HG02938 (cell line): ENCODE results near the gene CTXN1.
"Not testable (repeated sequence)": the region's sequence is repeated elsewhere in the genome, so short reads cannot be mapped to it uniquely, and the experiment has no call there.

Experiments used
- ATAC-seq: cut with Tn5 transposase; IDR thresholded peaks from one replicate; pipeline ENCODE4 v1.9.1; 2021; ENCODE audit warnings: mild to moderate bottlenecking, moderate library complexity; ENCODE audit not compliant: unreplicated experiment

The CTXN1 gene

DNA sequence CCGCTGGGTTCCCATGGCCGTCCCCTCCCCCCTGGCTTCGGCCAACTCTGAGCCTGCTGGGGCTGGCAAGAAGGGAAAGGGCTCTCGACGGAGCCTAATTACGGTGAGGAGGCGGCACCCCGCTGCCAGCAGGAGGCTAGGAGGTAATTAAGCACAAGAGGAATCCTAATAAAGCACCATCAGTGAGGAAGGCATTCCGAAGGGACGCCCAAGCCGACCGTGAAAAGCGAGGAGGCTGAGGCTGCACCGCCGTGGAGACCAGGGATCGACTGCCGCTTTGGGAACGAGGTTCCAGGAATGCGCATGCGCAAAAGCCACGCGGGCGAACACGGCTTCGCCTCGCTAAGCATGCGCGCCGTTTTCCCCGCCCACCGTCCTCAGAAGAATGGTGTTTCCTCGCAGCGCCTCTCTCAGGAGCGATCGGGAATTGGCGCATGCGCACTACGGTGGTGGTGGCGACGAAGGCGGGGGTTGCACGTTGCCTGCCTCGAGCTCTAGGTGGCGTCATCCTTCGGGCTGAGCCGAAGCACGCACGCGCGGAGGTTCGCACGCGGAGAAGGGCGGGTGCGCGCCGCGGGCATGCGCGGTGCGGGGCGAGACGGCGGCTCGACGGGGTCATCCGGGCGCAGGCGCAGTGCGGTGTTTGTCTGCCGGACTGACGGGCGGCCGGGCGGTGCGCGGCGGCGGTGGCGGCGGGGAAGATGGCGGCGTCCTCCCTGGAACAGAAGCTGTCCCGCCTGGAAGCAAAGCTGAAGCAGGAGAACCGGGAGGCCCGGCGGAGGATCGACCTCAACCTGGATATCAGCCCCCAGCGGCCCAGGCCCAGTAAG lies 22.5 kb downstream of the CTXN1 start, which contains the start of gene MAP2K7:
TSS of gene MAP2K7 (plus strand) at position 634 of the 830 bp plus-strand sequence. CDS start at position 702, 68 bp downstream.
- peak; percentile 87 for ATAC-seq

DNA sequence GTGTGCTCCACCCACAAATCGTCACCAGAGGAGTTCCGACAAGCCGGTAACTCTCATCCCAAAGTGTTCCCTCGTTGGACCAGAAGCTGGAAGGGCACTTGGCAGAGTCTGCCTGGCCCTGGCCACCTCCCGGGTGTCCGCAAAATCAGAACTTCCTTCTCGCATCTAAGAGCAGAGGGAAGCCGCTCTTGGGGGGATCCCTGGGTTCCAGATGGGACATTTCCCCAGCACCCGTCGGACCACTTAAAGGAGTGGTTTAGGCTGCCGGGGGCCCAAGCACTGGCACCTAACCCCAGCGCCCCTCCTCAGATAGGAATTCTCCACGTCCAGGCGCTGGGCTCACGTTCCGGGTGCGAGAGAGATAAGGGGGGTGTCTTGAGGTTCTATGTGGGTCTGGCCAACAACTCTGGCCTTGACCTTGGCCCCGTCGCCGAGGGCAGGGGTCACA lies 23.1 kb downstream of the CTXN1 start:
- no peak for ATAC-seq

- ATAC-seq = no peak
These were observed 24.6 kb downstream of the CTXN1 start for GRCh38 chr19:7901337-7901736.

GRCh38 chr19:7900931-7901330 lies 25.0 kb downstream of the CTXN1 start:
- ATAC-seq = no peak

DNA sequence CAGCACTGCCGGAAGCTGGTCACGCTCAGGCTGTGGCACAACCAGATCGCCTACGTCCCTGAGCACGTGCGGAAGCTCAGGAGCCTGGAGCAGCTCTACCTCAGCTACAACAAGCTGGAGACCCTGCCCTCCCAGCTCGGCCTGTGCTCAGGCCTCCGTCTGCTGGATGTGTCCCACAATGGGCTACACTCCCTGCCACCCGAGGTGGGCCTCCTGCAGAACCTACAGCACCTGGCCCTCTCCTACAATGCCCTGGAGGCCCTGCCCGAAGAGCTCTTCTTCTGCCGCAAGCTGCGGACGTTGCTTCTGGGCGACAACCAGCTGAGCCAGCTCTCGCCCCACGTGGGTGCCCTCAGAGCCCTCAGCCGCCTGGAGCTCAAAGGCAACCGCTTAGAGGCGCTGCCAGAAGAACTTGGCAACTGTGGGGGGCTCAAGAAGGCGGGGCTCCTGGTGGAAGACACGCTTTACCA lies 25.5 kb downstream of the CTXN1 start:
- no peak for ATAC-seq

DNA sequence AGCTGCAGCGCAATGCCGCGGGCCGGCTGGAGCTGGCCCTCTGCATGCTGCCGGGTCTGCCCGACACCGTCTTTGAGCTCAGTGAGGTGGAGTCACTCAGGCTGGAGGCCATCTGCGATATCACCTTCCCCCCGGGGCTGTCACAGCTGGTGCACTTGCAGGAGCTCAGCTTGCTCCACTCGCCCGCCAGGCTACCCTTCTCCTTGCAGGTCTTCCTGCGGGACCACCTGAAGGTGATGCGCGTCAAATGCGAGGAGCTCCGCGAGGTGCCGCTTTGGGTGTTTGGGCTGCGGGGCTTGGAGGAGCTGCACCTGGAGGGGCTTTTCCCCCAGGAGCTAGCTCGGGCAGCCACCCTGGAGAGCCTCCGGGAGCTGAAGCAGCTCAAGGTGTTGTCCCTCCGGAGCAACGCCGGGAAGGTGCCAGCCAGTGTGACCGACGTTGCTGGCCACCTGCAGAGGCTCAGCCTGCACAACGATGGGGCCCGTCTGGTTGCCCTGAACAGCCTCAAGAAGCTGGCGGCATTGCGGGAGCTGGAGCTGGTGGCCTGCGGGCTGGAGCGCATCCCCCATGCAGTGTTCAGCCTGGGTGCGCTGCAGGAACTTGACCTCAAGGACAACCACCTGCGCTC lies 26.1 kb downstream of the CTXN1 start:
- ATAC-seq = no peak

- no peak for ATAC-seq
These were observed 27.0 kb downstream of the CTXN1 start for GRCh38 chr19:7898967-7899366.

GRCh38 chr19:7897292-7897691 lies 28.6 kb downstream of the CTXN1 start:
- ATAC-seq = no peak

GRCh38 chr19:7895565-7895964 lies 30.4 kb downstream of the CTXN1 start:
- ATAC-seq = no peak

GRCh38 chr19:7894612-7895309 lies 31.2 kb downstream of the CTXN1 start:
- ATAC-seq = no peak

GRCh38 chr19:7893362-7894101 lies 32.4 kb downstream of the CTXN1 start:
- ATAC-seq = not testable (repeated sequence)

DNA sequence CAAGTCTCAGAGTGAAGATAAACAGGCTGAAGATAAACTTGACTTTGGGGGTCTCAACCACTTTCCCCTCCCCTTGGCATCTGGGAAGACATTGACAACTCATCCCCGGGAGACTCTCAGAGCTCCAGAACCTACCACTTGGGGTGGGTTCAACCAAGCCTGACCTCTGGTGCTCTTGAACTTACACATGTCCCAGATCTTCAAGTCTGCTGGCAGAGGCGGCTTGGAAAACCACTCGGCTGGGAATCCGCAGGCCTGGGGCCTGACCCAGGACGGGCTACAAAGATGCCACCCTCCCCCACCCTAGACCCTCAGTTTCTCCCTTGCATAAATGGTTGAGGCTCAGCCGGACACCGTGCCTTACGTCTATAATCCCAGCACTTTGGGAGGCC lies 37.1 kb downstream of the CTXN1 start:
- no peak for ATAC-seq

GRCh38 chr19:7888145-7888825 lies 37.6 kb downstream of the CTXN1 start, which contains the start of gene LRRC8E:
Gene LRRC8E (plus strand): TSS chr19:7888510. CDS start chr19:7895604, 7,094 bp downstream.
- no peak for ATAC-seq

DNA sequence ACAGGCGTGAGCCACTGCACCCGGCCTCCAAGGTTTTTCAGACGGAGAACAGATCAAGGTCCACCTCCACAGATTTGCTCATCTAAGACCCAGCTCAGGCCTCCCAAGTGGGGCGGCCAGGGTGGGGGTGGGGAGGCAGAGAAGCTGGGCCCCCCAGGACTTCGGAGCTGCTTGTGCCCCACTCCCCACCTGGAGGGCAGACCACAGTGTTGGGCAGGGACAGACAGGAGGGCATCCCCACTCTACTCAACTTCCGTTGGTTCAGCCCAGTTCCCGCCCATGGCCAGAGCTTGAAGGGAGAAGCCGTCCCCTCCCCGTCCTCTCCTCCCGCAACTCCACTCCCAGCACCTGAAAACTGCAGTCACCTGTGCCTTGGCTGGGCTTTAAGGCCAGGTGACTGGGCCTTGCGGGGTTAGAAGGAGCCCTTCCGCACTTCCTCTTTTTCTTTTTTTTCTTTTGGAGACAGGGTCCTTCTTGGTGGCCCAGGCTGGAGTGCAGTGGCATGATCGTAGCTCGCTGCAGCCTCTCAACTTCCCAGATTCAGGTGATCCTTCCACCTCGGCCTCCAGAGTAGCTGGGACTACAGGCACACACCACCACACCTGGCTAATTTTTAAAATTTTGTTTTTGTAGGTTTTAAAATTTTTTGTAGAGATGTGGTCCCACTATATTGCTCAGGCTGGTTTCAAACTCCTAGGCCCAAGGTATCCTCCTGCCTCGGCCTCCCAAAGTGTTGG lies 38.4 kb downstream of the CTXN1 start:
- ATAC-seq = no peak

- no peak for ATAC-seq
These were observed 40.1 kb downstream of the CTXN1 start for GRCh38 chr19:7885818-7886217.

GRCh38 chr19:7883796-7884570 lies 42.0 kb downstream of the CTXN1 start:
- no peak for ATAC-seq

DNA sequence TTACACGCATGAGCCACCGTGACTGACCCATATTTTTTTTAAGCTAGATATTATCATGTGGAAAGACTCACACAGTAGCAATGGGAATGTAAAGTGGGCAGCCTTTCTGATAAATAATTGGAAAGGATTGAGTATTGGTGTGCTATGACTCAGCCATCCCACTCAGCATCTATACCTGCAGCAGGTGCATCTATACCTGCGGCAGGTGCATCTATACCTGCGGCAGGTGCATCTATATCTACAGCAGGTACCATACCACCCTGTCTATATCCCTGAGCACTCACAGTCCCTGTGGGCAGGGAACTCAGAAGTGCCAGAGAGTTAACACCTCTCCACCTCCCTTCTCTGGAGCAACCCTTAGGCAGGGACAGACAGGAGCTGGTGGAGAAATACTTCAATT lies 42.8 kb downstream of the CTXN1 start:
- ATAC-seq = no peak

DNA sequence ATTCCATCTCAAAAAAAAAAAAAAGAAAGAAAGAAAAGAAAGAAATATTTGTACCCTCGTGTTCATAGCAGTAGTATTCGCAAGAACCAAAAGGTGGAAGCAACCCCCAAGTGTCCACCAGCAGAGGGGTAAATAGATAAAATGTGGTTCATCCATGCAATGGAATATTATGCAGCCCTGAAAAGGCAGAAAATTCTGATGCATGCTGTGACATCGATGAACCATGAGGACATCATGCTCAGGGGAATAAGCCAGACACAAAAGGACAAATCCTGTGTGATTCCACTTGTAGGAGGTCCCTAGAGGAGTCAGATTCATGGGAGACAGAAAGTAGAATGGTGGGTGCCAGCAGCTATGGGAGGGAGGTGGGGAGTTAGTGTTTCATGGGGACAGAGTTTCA lies 44.0 kb downstream of the CTXN1 start:
- no peak for ATAC-seq

DNA sequence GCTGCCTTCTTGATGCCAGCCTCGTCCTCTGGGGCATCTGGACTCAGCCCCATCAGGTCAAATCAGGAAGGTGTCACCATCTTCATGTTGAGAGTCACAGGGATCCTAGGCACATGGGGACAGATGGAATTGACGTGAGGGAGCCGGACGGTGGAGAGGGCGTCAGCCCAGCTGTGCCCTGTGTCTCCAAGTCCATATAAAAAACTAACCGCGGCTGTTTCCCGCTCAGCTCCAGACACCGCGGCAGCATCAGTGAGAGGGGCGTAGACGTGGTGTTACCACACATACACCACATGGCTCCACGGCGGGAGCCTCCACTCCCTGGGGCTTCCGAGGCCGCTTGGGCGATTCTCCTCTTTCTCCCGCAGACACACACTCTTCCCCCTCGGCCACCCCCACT lies 46.1 kb downstream of the CTXN1 start:
- no peak for ATAC-seq
